Stomach smooth muscle (tissue), 2 donors: ENCODE measurements around the gene SNTG2.
"Not testable (repeated sequence)": the region's sequence is repeated elsewhere in the genome, so short reads cannot be mapped to it uniquely, and the experiment has no call there.

Experiments used
- H3K27ac ChIP-seq: one replicate; pipeline ENCODE4 v1.7.0; 2013; ENCODE audit warnings: mild to moderate bottlenecking, low read length, inconsistent platforms
- H3K27me3 ChIP-seq, 2 donors: one replicate each; pipeline ENCODE4 v1.7.0; 2013; ENCODE audit warnings: low read length in 2 of 2; ENCODE audit not compliant: insufficient read depth in 2 of 2, control insufficient read depth in 1 of 2
- H3K36me3 ChIP-seq, 2 donors: one replicate each; pipeline ENCODE4 v1.7.0; 2013; ENCODE audit warnings: low read length in 2 of 2; ENCODE audit not compliant: control insufficient read depth in 2 of 2, insufficient read depth in 2 of 2
- H3K4me1 ChIP-seq: one replicate; pipeline ENCODE4 v1.7.0; 2013; ENCODE audit warnings: low read length; ENCODE audit not compliant: control insufficient read depth, insufficient read depth
- H3K4me3 ChIP-seq, 2 donors: one replicate each; pipeline ENCODE4 v1.7.0; 2013; ENCODE audit warnings: low read length in 2 of 2
- H3K9ac ChIP-seq, 2 donors: one replicate each; pipeline ENCODE4 v1.7.0; 2013; ENCODE audit warnings: low read length in 2 of 2, mild to moderate bottlenecking in 1 of 2
- H3K9me3 ChIP-seq, 2 donors: one replicate each; pipeline ENCODE4 v1.7.0; 2013; ENCODE audit warnings: low read length in 2 of 2; ENCODE audit not compliant: control insufficient read depth in 2 of 2
- donor health status: healthy.
- donor health status: Pancreatic carcinoma.

SNTG2 gene

GRCh38 chr2:1370461-1370860 lies 419.8 kb downstream of the SNTG2 start:
- H3K36me3 ChIP-seq: no peaks in the 10 kb centered on the region
- H3K27me3 ChIP-seq: no peaks in the 10 kb centered on the region
- H3K9ac ChIP-seq: no peak overlapping the region
- no peaks in the 10 kb centered on the region for H3K4me1 ChIP-seq
- no peak overlapping the region for H3K4me3 ChIP-seq
- H3K9me3 ChIP-seq: no peaks in the 10 kb centered on the region
- no peak overlapping the region for H3K27ac ChIP-seq

- Histone ChIP-seq H3K9ac (no peak overlapping the region), H3K4me3 (no peak overlapping the region), H3K27ac (no peak overlapping the region), H3K27me3 (no peaks in the 10 kb centered on the region), H3K4me1 (no peaks in the 10 kb centered on the region), H3K36me3 (no peaks in the 10 kb centered on the region), H3K9me3 (no peaks in the 10 kb centered on the region)
Measured at GRCh38 chr2:1371082-1371481, 420.4 kb downstream of the SNTG2 start.

GRCh38 chr2:1373830-1374229 lies 423.2 kb downstream of the SNTG2 start:
- Histone ChIP-seq H3K4me1 (no peaks in the 10 kb centered on the region), H3K4me3 (no peak overlapping the region), H3K27me3 (no peaks in the 10 kb centered on the region), H3K36me3 (no peaks in the 10 kb centered on the region), H3K9ac (no peak overlapping the region), H3K9me3 (no peaks in the 10 kb centered on the region), H3K27ac (no peak overlapping the region)

- Histone ChIP-seq H3K9ac (no peak overlapping the region), H3K27me3 (no peaks in the 10 kb centered on the region), H3K27ac (no peak overlapping the region), H3K36me3 (no peaks in the 10 kb centered on the region), H3K4me1 (no peaks in the 10 kb centered on the region), H3K9me3 (no peaks in the 10 kb centered on the region), H3K4me3 (no peak overlapping the region)
Measured at GRCh38 chr2:1374287-1374686, 423.6 kb downstream of the SNTG2 start.

- Histone ChIP-seq H3K9ac (no peak overlapping the region), H3K4me3 (no peak overlapping the region), H3K9me3 (no peaks in the 10 kb centered on the region), H3K4me1 (no peaks in the 10 kb centered on the region), H3K36me3 (no peaks in the 10 kb centered on the region), H3K27me3 (no peaks in the 10 kb centered on the region), H3K27ac (no peak overlapping the region)
Measured at GRCh38 chr2:1375794-1376193, 425.1 kb downstream of the SNTG2 start.

- Histone ChIP-seq H3K27me3 (no peaks in the 10 kb centered on the region), H3K27ac (no peak overlapping the region), H3K4me3 (no peak overlapping the region), H3K9me3 (no peaks in the 10 kb centered on the region), H3K36me3 (no peaks in the 10 kb centered on the region), H3K4me1 (no peaks in the 10 kb centered on the region), H3K9ac (no peak overlapping the region)
Measured at GRCh38 chr2:1377473-1377872, 426.8 kb downstream of the SNTG2 start.

GRCh38 chr2:1378456-1379150 lies 428.0 kb downstream of the SNTG2 start:
- no peaks in the 10 kb centered on the region for H3K36me3 ChIP-seq
- no peaks in the 10 kb centered on the region for H3K4me1 ChIP-seq
- H3K4me3 ChIP-seq: no peak overlapping the region
- no peaks in the 10 kb centered on the region for H3K27me3 ChIP-seq
- H3K27ac ChIP-seq: no peak overlapping the region
- no peaks in the 10 kb centered on the region for H3K9me3 ChIP-seq
- no peak overlapping the region for H3K9ac ChIP-seq

- Histone ChIP-seq H3K4me1 (no peaks in the 10 kb centered on the region), H3K27ac (no peak overlapping the region), H3K9ac (no peak overlapping the region), H3K9me3 (no peaks in the 10 kb centered on the region), H3K4me3 (no peak overlapping the region), H3K36me3 (no peaks in the 10 kb centered on the region), H3K27me3 (no peaks in the 10 kb centered on the region)
Measured at GRCh38 chr2:1381644-1382043, 431.0 kb downstream of the SNTG2 start.

GRCh38 chr2:1387954-1388725 lies 437.5 kb downstream of the SNTG2 start:
- H3K36me3 ChIP-seq, H3K9ac ChIP-seq, H3K4me3 ChIP-seq, H3K27me3 ChIP-seq, H3K9me3 ChIP-seq, H3K27ac ChIP-seq, H3K4me1 ChIP-seq: not testable (repeated sequence)

GRCh38 chr2:1390118-1390517 lies 439.5 kb downstream of the SNTG2 start:
- not testable (repeated sequence) for H3K36me3 ChIP-seq, H3K9me3 ChIP-seq

GRCh38 chr2:1393321-1393720 lies 442.7 kb downstream of the SNTG2 start:
- Histone ChIP-seq H3K27me3 (no peaks in the 10 kb centered on the region), H3K4me1 (no peaks in the 10 kb centered on the region), H3K9ac (no peak overlapping the region), H3K9me3 (no peaks in the 10 kb centered on the region), H3K36me3 (no peaks in the 10 kb centered on the region), H3K27ac (no peak overlapping the region), H3K4me3 (no peak overlapping the region)

More at GRCh38 chr2:1390118-1390517, 439.5 kb downstream of the SNTG2 start:
- H3K4me1 ChIP-seq, H3K9ac ChIP-seq, H3K4me3 ChIP-seq, H3K27me3 ChIP-seq, H3K27ac ChIP-seq: not testable (repeated sequence)
